A549 (cell line): Measurements from ENCODE around the gene ADK. TPM values are rescaled to one million over a fixed set of nuclear protein-coding genes. Genes with fewer than 3 reads are reported as not detected.

Experiments
- ATAC-seq, 2 experiments: fragments of 200-7000 bp in 1 of 2; fragments of >200 bp in 1 of 2; cut with Nextera tagmentation in 1 of 2; cut with Tn5 transposase in 1 of 2; 3 replicates each; pipeline versions ENCODE4 v1.8.0 to v1.9.1; 2018 to 2020; ENCODE audit warnings: mild to moderate bottlenecking in 1 of 2, moderate library complexity in 1 of 2
- CTCF ChIA-PET: fragments of 300-600 bp; sonication (Branson Sonifier 250); formaldehyde crosslinking; extraction: SDS; loops from one replicate; lab custom pipeline; 2021; ENCODE audit warnings: antibody characterized with exemption, inconsistent platforms; lab: Yijun Ruan, JAX
- POLR2A ChIA-PET: fragments of 350-600 bp; formaldehyde crosslinking; extraction: SDS; loops from one replicate; lab custom pipeline; 2021; ENCODE audit warnings: antibody characterized with exemption, inconsistent platforms; lab: Yijun Ruan, JAX
- DNase-seq, 2 experiments: peaks; one replicate each; pipeline versions ENCODE4 v3.0.0 to v3.0.0-alpha.2; 2011 to 2016; ENCODE audit warnings: low read depth in 1 of 2, low spot score in 1 of 2
- FAIRE-seq: peaks from 2 replicates; lab custom pipeline; 2011; peaks lifted over from hg19 to GRCh38; lab: Jason Lieb, UNC
- H3K27ac ChIP-seq, 2 experiments: fragments of >200 bp; sonication (Bioruptor Twin); formaldehyde crosslinking; 3 replicates each; pipeline ENCODE4 v1.5.1; 2016 to 2017
- H3K4me1 ChIP-seq: fragments of >200 bp; sonication (Bioruptor Twin); formaldehyde crosslinking; 3 replicates; pipeline ENCODE4 v1.6.1; 2016
- H3K4me2 ChIP-seq: fragments of >200 bp; sonication (Bioruptor Twin); formaldehyde crosslinking; 3 replicates; pipeline ENCODE4 v1.6.1; 2016
- H3K4me3 ChIP-seq: fragments of >200 bp; sonication (Bioruptor Twin); formaldehyde crosslinking; 3 replicates; pipeline ENCODE4 v1.5.1; 2016
- H3K9me3 ChIP-seq: fragments of >200 bp; sonication (Bioruptor Twin); formaldehyde crosslinking; 3 replicates; pipeline ENCODE4 v1.6.1; 2016
- BCL3 ChIP-seq: fragments of >200 bp; sonication (Bioruptor Twin); formaldehyde crosslinking; IDR thresholded peaks from 3 replicates; pipeline ENCODE4 v1.6.1; 2016
- CBX8 ChIP-seq: fragments of 200-600 bp; sonication (generic); IDR thresholded peaks from 2 replicates; pipeline ENCODE4 v1.6.1; 2016
- CEBPB ChIP-seq, 2 experiments: fragments of >200 bp in 1 of 2; sonication (Bioruptor Twin) in 1 of 2; formaldehyde crosslinking in 1 of 2; IDR thresholded peaks; 2 replicates each; pipeline ENCODE4 v1.6.1; 2012 to 2016
- CTCF ChIP-seq: fragments of >200 bp; sonication (Bioruptor Twin); formaldehyde crosslinking; IDR thresholded peaks from 3 replicates; pipeline ENCODE4 v1.5.1; 2016
- EHMT2 ChIP-seq: fragments of 200-600 bp; sonication (generic); IDR thresholded peaks from 2 replicates; pipeline ENCODE4 v1.6.1; 2016; ENCODE audit warnings: antibody characterized with exemption, low read depth, mild to moderate bottlenecking, moderate library complexity
- FOSB ChIP-seq: fragments of 250-450 bp; sonication (Bioruptor Pico); IDR thresholded peaks from 2 replicates; pipeline ENCODE4 v1.5.0; 2020; ENCODE audit warnings: mild to moderate bottlenecking, moderate library complexity
- FOSL2 ChIP-seq, 2 experiments: fragments of 450-650 bp in 1 of 2; fragments of >200 bp in 1 of 2; sonication (Bioruptor Twin) in 1 of 2; formaldehyde crosslinking; IDR thresholded peaks; 2 replicates each; pipeline versions ENCODE4 v1.5.0 to v1.6.1; 2016 to 2020; ENCODE audit warnings: mild to moderate bottlenecking in 1 of 2, moderate library complexity in 1 of 2
- FOXS1 ChIP-seq: fragments of 250-450 bp; sonication (Bioruptor Pico); IDR thresholded peaks from 2 replicates; pipeline ENCODE4 v1.5.0; 2020; ENCODE audit warnings: mild to moderate bottlenecking, moderate library complexity
- JUNB ChIP-seq: fragments of >200 bp; sonication (Bioruptor Twin); formaldehyde crosslinking; IDR thresholded peaks from 2 replicates; pipeline ENCODE4 v1.6.1; 2016
- KDM1A ChIP-seq: fragments of 200-600 bp; sonication (generic); IDR thresholded peaks from 2 replicates; pipeline ENCODE4 v1.6.1; 2016; ENCODE audit warnings: low read depth, mild to moderate bottlenecking
- MAX ChIP-seq: IDR thresholded peaks from 2 replicates; pipeline ENCODE4 v1.6.1; 2012
- POLR2A ChIP-seq: IDR thresholded peaks from 2 replicates; pipeline ENCODE4 v1.6.1; 2012; ENCODE audit warnings: mild to moderate bottlenecking, low read length
- POLR2AphosphoS2 ChIP-seq: conservative IDR thresholded peaks from 2 replicates; pipeline ENCODE4 v1.6.1; 2012; ENCODE audit warnings: low read length, improper control_type of control experiment, inconsistent platforms
- RAD21 ChIP-seq, 2 experiments: fragments of >200 bp in 1 of 2; sonication (Bioruptor Twin) in 1 of 2; formaldehyde crosslinking in 1 of 2; IDR thresholded peaks in 1 of 2; conservative IDR thresholded peaks in 1 of 2; 2 replicates in 1 of 2; 3 replicates in 1 of 2; pipeline ENCODE4 v1.6.1; 2012 to 2018; ENCODE audit warnings: inconsistent platforms in 1 of 2
- TP53 ChIP-seq: fragments of 250-450 bp; sonication (Bioruptor Pico); IDR thresholded peaks from 2 replicates; pipeline ENCODE4 v1.5.0; 2021; ENCODE audit warnings: mild to moderate bottlenecking, moderate library complexity
- USF2 ChIP-seq: fragments of 450-650 bp; IDR thresholded peaks from 2 replicates; pipeline ENCODE4 v1.6.1; 2014; ENCODE audit warnings: antibody characterized with exemption
- ZC3H11A ChIP-seq: fragments of 450-650 bp; IDR thresholded peaks from 2 replicates; pipeline ENCODE4 v1.6.1; 2014; ENCODE audit warnings: antibody characterized with exemption, mild to moderate bottlenecking
- ZFP36 ChIP-seq: fragments of 450-650 bp; IDR thresholded peaks from 2 replicates; pipeline ENCODE4 v1.6.1; 2014; ENCODE audit warnings: borderline replicate concordance; ENCODE audit not compliant: partially characterized antibody
- ZSCAN20 ChIP-seq: fragments of 250-450 bp; sonication (Bioruptor Pico); IDR thresholded peaks from 2 replicates; pipeline ENCODE4 v1.8.0; 2022; ENCODE audit warnings: mild to moderate bottlenecking, moderate library complexity
- WGBS: methylation state at CpG from one replicate; pipeline ENCODE4 v1.1.6; 2017; ENCODE audit errors: missing lambda C conversion rate; 5-methylcytosine and 5-hydroxymethylcytosine counted together
- polyA plus RNA-seq, 4 experiments: library from polyadenylated mRNA; depleted of rRNA in 3 of 4; stranded (reverse); fragments of >200 nt; fragmentation: RNase III in 1 of 4; extraction: RNeasy Plus Mini Kit Qiagen cat#74134 plus additional on column Dnase treatment in 1 of 4; gene quantifications; 2 replicates in 3 of 4; 3 replicates in 1 of 4; pipeline ENCODE4 v1.2.3, GENCODE V29; 2011 to 2017
- small RNA-seq, 6 experiments: library from RNA; depleted of rRNA; stranded (forward); fragments of <200 nt; gene quantifications; one replicate each; pipeline ENCODE3, GENCODE V24; 2012

Gene ADK
- polyA plus RNA-seq, 2 of the 4 experiments (the other 2 are of a cell fraction) = 35.8 to 40.7 TPM

GRCh38 chr10:74755273-74755672 lies 604.3 kb downstream of the ADK start:
- no peak overlapping the region for H3K4me2 ChIP-seq
- CTCF ChIA-PET = interaction anchor here (1.1 kb wide), 1 partner anchor 17 kb away, joined by 4 read pairs; no protein-coding TSS in a partner anchor
- ATAC-seq = no peak
- no peak overlapping the region for H3K27ac ChIP-seq
- H3K9me3 ChIP-seq = no peaks in the 10 kb centered on the region
- H3K4me3 ChIP-seq = no peak overlapping the region
- H3K4me1 ChIP-seq = no peaks in the 10 kb centered on the region
- DNase-seq = no peak
- no peak for TF ChIP-seq ZSCAN20
- no peak for TF ChIP-seq MAX
- no peak for TF ChIP-seq FOSB (CRISPR knock-in tag)
- TF ChIP-seq RAD21 (conservative IDR thresholded peaks at IDR 0.05 in 1 of 2, IDR thresholded peaks at IDR 0.05 in 1 of 2) = no peak
- no peak for TF ChIP-seq POLR2A
- TF ChIP-seq CEBPB (IDR thresholded peaks at IDR 0.05) = no peak
- no peak for TF ChIP-seq CBX8
- no peak for TF ChIP-seq JUNB
- no peak for TF ChIP-seq USF2
- no peak for TF ChIP-seq KDM1A
- TF ChIP-seq FOSL2 (IDR thresholded peaks at IDR 0.05) = no peak
- TF ChIP-seq FOSL2 (CRISPR knock-in tag; IDR thresholded peaks at IDR 0.05) = no peak
- no peak for TF ChIP-seq BCL3
- no peak for TF ChIP-seq TP53 (CRISPR knock-in tag)
- no peak for TF ChIP-seq ZFP36
- no peak for TF ChIP-seq ZC3H11A
- no peak for TF ChIP-seq FOXS1 (CRISPR knock-in tag)
- no peak for TF ChIP-seq EHMT2
- no peak for TF ChIP-seq CTCF
- no peak for TF ChIP-seq POLR2AphosphoS2
- 86% methylated on average over 10 of the region's 10 CpGs for WGBS
- FAIRE-seq = no peak
- POLR2A ChIA-PET = no interaction called here

Small RNAs within 50 kb of the gene (small RNA-seq; reads per million reads assigned to genes)
- gene RF00019 (0 reads per million in 6 experiments), gene TIMM9P1 (0 reads per million in 6 experiments)

Other genes with a start within 250 kb of the ADK start
- 75.8 and 84.3 TPM in 2 replicates for gene PLAU, start 240.1 kb upstream of the ADK start, polyA plus RNA-seq (2011; rRNA removed)
- 82.6 to 88.3 TPM (median 87.2 TPM) in 3 replicates for gene PLAU, start 240.1 kb upstream of the ADK start, polyA plus RNA-seq (2017; fragmentation: RNase III; extraction: RNeasy Plus Mini Kit Qiagen cat#74134 plus additional on column Dnase treatment)
- 101 and 112 TPM in 2 replicates for gene VCL, start 153.1 kb upstream of the ADK start, polyA plus RNA-seq (2011; rRNA removed)
- 111 to 119 TPM (median 112 TPM) in 3 replicates for gene VCL, start 153.1 kb upstream of the ADK start, polyA plus RNA-seq (2017; fragmentation: RNase III; extraction: RNeasy Plus Mini Kit Qiagen cat#74134 plus additional on column Dnase treatment)
- gene AP3M1, start 393 bp upstream of the ADK start, polyA plus RNA-seq (2011; rRNA removed) = 75.8 and 83.0 TPM in 2 replicates
- 38.5 to 41.0 TPM (median 39.0 TPM) in 3 replicates for gene AP3M1, start 393 bp upstream of the ADK start, polyA plus RNA-seq (2017; fragmentation: RNase III; extraction: RNeasy Plus Mini Kit Qiagen cat#74134 plus additional on column Dnase treatment)